Astrocyte (in vitro differentiated cells and primary cell): ENCODE measurements around the gene JADE1. TPM values are rescaled to one million over a fixed set of nuclear protein-coding genes. Genes with fewer than 3 reads are reported as not detected.

ENCODE experiments used
- DNase-seq: peaks from one replicate; pipeline ENCODE4 v3.0.0-alpha.2; 2010; ENCODE audit warnings: low read depth
- FAIRE-seq: peaks from 2 replicates; lab custom pipeline; 2011; peaks lifted over from hg19 to GRCh38; lab: Jason Lieb, UNC
- H2AFZ ChIP-seq: 2 replicates; pipeline ENCODE4 v1.6.0; 2012; ENCODE audit warnings: low read depth, low read length, inconsistent platforms
- H3K27ac ChIP-seq: 2 replicates; pipeline ENCODE4 v1.5.1; 2011; ENCODE audit warnings: low read depth, low read length, inconsistent platforms
- H3K27me3 ChIP-seq: 2 replicates; pipeline ENCODE4 v1.6.0; 2011; ENCODE audit warnings: low read length, inconsistent platforms; ENCODE audit not compliant: insufficient read depth
- H3K36me3 ChIP-seq: 2 replicates; pipeline ENCODE4 v1.5.1; 2011; ENCODE audit warnings: low read length, inconsistent platforms; ENCODE audit not compliant: insufficient read depth
- H3K4me1 ChIP-seq: 2 replicates; pipeline ENCODE4 v1.5.1; 2011; ENCODE audit warnings: low read length, inconsistent platforms; ENCODE audit not compliant: insufficient read depth
- H3K4me2 ChIP-seq: 2 replicates; pipeline ENCODE4 v1.6.0; 2012; ENCODE audit warnings: low read length, inconsistent platforms
- H3K4me3 ChIP-seq: 2 replicates; pipeline ENCODE4 v1.5.1; 2011; ENCODE audit warnings: low read depth, mild to moderate bottlenecking, low read length, inconsistent platforms; ENCODE audit not compliant: insufficient read depth
- H3K79me2 ChIP-seq: 2 replicates; pipeline ENCODE4 v1.6.0; 2012; ENCODE audit warnings: mild to moderate bottlenecking, low read length, inconsistent platforms; ENCODE audit not compliant: insufficient read depth
- H3K9ac ChIP-seq: 2 replicates; pipeline ENCODE4 v1.6.0; 2012; ENCODE audit warnings: mild to moderate bottlenecking, low read length, inconsistent platforms
- H3K9me3 ChIP-seq: 2 replicates; pipeline ENCODE4 v1.5.1; 2012; ENCODE audit warnings: low read depth, mild to moderate bottlenecking, low read length, inconsistent platforms; ENCODE audit not compliant: insufficient read depth
- H4K20me1 ChIP-seq: 2 replicates; pipeline ENCODE4 v1.6.0; 2012; ENCODE audit warnings: low read length, inconsistent platforms; ENCODE audit not compliant: insufficient read depth
- H3K27ac Mint-ChIP-seq: one replicate; pipeline ENCODE4 v1.8.0; 2021; ENCODE audit warnings: mild to moderate bottlenecking, mixed read lengths; ENCODE audit not compliant: unreplicated experiment
- H3K27me3 Mint-ChIP-seq: one replicate; pipeline ENCODE4 v1.8.0; 2021; ENCODE audit warnings: low read depth, mixed read lengths; ENCODE audit not compliant: unreplicated experiment
- H3K36me3 Mint-ChIP-seq: one replicate; pipeline ENCODE4 v1.8.0; 2021; ENCODE audit warnings: low read depth, mixed read lengths; ENCODE audit not compliant: unreplicated experiment
- H3K4me1 Mint-ChIP-seq: one replicate; pipeline ENCODE4 v1.8.0; 2021; ENCODE audit warnings: low read depth, mixed read lengths; ENCODE audit not compliant: unreplicated experiment
- H3K4me3 Mint-ChIP-seq: one replicate; pipeline ENCODE4 v1.8.0; 2021; ENCODE audit warnings: mild to moderate bottlenecking, moderate library complexity, mixed read lengths; ENCODE audit not compliant: unreplicated experiment
- H3K9me3 Mint-ChIP-seq: one replicate; pipeline ENCODE4 v1.8.0; 2021; ENCODE audit warnings: mild to moderate bottlenecking, mixed read lengths; ENCODE audit not compliant: unreplicated experiment
- CTCF ChIP-seq: IDR thresholded peaks from 2 replicates; pipeline ENCODE4 v1.5.1; 2011; ENCODE audit warnings: low read depth, mild to moderate bottlenecking, inconsistent platforms, low read length, moderate library complexity; ENCODE audit not compliant: insufficient read depth
- EZH2 ChIP-seq: IDR thresholded peaks from 2 replicates; pipeline ENCODE4 v1.6.1; 2012; ENCODE audit warnings: mild to moderate bottlenecking, low read length, inconsistent platforms; ENCODE audit not compliant: insufficient read depth
- total RNA-seq: library from RNA; stranded (reverse); gene quantifications from 2 replicates; pipeline ENCODE4 v1.2.1, GENCODE V29; 2021

Gene JADE1
- total RNA-seq, 1 donor from 2014 or later = 88.3 TPM

- FAIRE-seq (no peak), DNase-seq (peak; percentile 84)
- Histone ChIP-seq H3K79me2 (peaks cover 52% of the 10 kb centered on the region), H3K4me1 (no peaks in the 10 kb centered on the region), H3K9me3 (no peaks in the 10 kb centered on the region), H2AFZ (peak overlapping the region; percentile 73), H3K27me3 (no peaks in the 10 kb centered on the region), H4K20me1 (peaks cover 8% of the 10 kb centered on the region), H3K9ac (peak overlapping the region; percentile 98), H3K27ac (peak overlapping the region; percentile 95), H3K4me2 (peak overlapping the region; percentile 100), H3K36me3 (no peaks in the 10 kb centered on the region), H3K4me3 (peak overlapping the region; percentile 93)
- H3K27ac Mint-ChIP-seq = peak overlapping the region; percentile 88
- no peaks in the 10 kb centered on the region for H3K36me3 Mint-ChIP-seq
- peaks cover 23% of the 10 kb centered on the region for H3K4me1 Mint-ChIP-seq
- no peak for TF ChIP-seq EZH2
- TF ChIP-seq CTCF = no peak
- H3K27me3 Mint-ChIP-seq = no peaks in the 10 kb centered on the region
- H3K9me3 Mint-ChIP-seq = no peaks in the 10 kb centered on the region
- peak overlapping the region; percentile 85 for H3K4me3 Mint-ChIP-seq
Measured at GRCh38 chr4:128811571-128812441, 2.3 kb downstream of the JADE1 start.

- Histone ChIP-seq H3K27me3 (no peaks in the 10 kb centered on the region), H3K4me3 (peak overlapping the region; percentile 93), H2AFZ (peak overlapping the region; percentile 73), H3K27ac (peak overlapping the region; percentile 95), H3K79me2 (peaks cover 60% of the 10 kb centered on the region), H3K9ac (peak overlapping the region; percentile 98), H3K4me2 (peak overlapping the region; percentile 100), H3K9me3 (no peaks in the 10 kb centered on the region), H3K4me1 (no peaks in the 10 kb centered on the region), H4K20me1 (peaks cover 8% of the 10 kb centered on the region), H3K36me3 (no peaks in the 10 kb centered on the region)
- Mint-ChIP-seq H3K9me3 (no peaks in the 10 kb centered on the region), H3K27me3 (no peaks in the 10 kb centered on the region), H3K4me3 (peak overlapping the region; percentile 82), H3K4me1 (peaks cover 17% of the 10 kb centered on the region), H3K36me3 (no peaks in the 10 kb centered on the region), H3K27ac (peak overlapping the region; percentile 50)
- DNase-seq = peak; percentile 72
- TF ChIP-seq CTCF (no peak), EZH2 (no peak)
- no peak for FAIRE-seq
Measured at GRCh38 chr4:128812442-128813235, 3.1 kb downstream of the JADE1 start.
